HG03571 (cell line): ENCODE data around the gene CACNG4.
"Not testable (repeated sequence)": the region's sequence is repeated elsewhere in the genome, so short reads cannot be mapped to it uniquely, and the experiment has no call there.

Experiments used
- ATAC-seq: cut with Tn5 transposase; IDR thresholded peaks from one replicate; pipeline ENCODE4 v1.9.1; 2021; ENCODE audit not compliant: unreplicated experiment

The CACNG4 gene

DNA sequence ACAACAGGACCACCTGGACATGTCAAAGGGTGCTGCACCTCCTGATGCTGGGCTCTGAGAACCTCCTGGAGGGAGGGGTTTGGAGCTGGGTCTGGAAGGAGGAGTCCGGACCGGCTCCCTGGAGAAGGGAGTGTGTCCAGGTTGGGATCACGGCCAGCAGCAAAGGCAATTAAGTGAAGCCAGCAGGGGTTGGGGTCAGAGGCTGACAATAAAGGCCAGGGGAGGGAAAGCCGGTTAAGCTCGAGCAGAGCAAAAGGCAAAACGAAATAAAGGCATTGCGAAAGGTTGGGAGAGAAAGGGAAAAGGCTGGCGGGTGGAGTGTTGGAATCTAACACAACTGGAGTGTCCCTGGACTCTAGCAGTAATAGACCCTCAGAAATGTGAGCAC lies 992 bp upstream of the CACNG4 start:
- no peak for ATAC-seq

DNA sequence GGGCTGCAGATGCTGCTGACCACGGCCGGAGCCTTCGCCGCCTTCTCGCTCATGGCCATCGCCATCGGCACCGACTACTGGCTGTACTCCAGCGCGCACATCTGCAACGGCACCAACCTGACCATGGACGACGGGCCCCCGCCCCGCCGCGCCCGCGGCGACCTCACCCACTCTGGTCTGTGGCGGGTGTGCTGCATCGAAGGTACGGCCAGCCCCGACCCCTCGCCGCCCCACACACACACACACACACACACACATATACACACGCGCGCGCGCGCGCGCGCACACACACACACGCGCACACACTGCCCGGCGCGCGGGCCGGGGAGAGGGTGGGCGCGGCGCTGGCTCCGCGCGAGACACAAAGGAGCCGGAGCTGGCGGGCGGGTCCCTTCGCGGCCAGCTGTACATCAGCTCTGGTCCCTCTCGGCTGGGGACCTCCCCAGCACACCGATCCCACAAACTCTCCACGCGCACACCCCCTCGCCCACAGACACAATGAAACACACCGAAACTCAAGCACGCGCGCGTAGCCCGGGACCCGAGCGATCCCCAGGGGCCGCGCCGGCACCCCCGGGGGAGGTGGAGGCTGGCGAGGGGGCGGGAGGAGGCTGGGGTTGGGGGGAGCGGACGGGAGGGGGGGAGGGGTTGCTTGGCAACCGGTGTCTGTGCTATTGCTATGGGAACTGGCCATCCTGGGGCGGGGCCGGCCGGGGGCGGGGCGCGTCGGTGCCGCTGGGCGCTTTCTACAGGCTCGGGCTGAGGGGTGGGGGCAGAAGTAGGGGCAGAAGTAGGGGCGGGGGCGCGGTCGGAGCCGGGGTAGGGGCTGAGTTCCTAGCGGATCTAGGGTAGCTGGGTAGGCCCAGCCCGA lies 658 bp downstream of the CACNG4 start:
- no peak for ATAC-seq

- ATAC-seq, result no peak
Measured at GRCh38 chr17:66965801-66966262, 1.3 kb downstream of the CACNG4 start.

- no peak for ATAC-seq
Measured at GRCh38 chr17:66966298-66966697, 1.8 kb downstream of the CACNG4 start.

GRCh38 chr17:66966704-66967418 lies 2.4 kb downstream of the CACNG4 start:
- ATAC-seq, result no peak

- ATAC-seq, result no peak
Measured at GRCh38 chr17:66967837-66968543, 3.5 kb downstream of the CACNG4 start.

GRCh38 chr17:66968916-66969315 lies 4.4 kb downstream of the CACNG4 start:
- ATAC-seq, result no peak

- no peak for ATAC-seq
Measured at GRCh38 chr17:66970140-66970539, 5.6 kb downstream of the CACNG4 start.

DNA sequence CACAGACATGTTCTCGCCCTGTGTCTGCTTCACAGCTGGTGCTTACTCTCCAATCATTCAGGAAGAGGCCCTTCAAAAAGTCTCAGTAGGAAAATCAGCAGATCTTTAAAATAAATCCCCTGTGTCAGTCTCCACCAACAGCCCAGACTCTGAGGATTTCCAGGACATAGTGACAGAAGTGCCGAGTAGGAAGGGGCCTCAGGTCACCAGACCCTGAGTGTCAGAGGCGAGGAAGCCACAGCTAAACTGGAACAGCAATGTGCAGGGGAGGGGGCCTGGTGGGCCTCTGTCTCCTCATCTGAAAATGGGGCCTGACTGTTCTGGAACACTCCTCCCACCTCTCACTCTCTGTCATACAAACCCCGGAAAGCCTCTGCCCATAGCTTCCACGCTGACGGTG lies 6.3 kb downstream of the CACNG4 start:
- ATAC-seq, result no peak

GRCh38 chr17:66971264-66971663 lies 6.8 kb downstream of the CACNG4 start:
- no peak for ATAC-seq

GRCh38 chr17:66971730-66972441 lies 7.4 kb downstream of the CACNG4 start:
- ATAC-seq, result no peak

GRCh38 chr17:66972442-66972830 lies 7.9 kb downstream of the CACNG4 start:
- not testable (repeated sequence) for ATAC-seq

GRCh38 chr17:66975188-66975587 lies 10.7 kb downstream of the CACNG4 start:
- ATAC-seq, result no peak

- ATAC-seq, result no peak
Measured at GRCh38 chr17:66975614-66976378, 11.3 kb downstream of the CACNG4 start.

GRCh38 chr17:66976379-66976663 lies 11.8 kb downstream of the CACNG4 start:
- ATAC-seq, result no peak

GRCh38 chr17:66976781-66977201 lies 12.3 kb downstream of the CACNG4 start:
- no peak for ATAC-seq

DNA sequence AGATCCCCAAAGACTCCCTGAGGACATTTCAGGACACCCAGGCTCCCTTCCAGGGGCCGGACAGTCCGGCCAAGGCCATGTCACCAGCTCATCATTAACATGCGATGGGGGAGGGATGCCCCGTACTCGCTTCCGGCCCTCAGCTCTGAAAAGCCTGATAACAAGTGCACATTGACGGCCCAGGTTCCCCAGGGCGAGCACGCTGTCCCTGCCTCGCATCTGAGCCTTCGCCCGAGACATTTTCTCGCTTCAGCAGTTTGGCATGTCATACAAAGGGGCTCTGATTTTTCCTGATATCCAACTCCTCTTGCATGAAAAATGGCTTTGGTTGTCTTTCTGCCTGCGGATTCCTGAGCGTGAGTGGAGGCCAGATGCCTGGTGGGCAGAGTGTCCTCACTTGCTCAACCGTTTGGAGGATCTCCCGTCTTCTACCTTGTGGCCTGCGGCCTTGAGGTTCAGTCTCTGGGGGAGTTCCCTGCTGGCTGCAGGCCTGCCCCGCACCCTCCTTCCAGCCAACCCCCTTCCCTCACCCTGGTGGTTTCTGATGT lies 14.1 kb downstream of the CACNG4 start:
- ATAC-seq, result no peak

GRCh38 chr17:66980896-66981295 lies 16.4 kb downstream of the CACNG4 start:
- ATAC-seq, result no peak

GRCh38 chr17:66981983-66982508 lies 17.5 kb downstream of the CACNG4 start:
- ATAC-seq, result no peak
